Right lobe of liver (tissue), 6 donors: ENCODE data around the gene GALNT16. TPM values are rescaled to one million over a fixed set of nuclear protein-coding genes. Genes with fewer than 3 reads are reported as not detected.

Experiments used
- ATAC-seq, 4 donors: fragments of 200-7000 bp; cut with Tn5 transposase; one replicate each; pipeline ENCODE4 v1.9.1; 2020; ENCODE audit warnings: mild to moderate bottlenecking in 4 of 4, moderate library complexity in 4 of 4
- DNase-seq, 3 donors: peaks; one replicate each; pipeline ENCODE4 v3.0.0-alpha.2; 2020
- H3K27ac ChIP-seq, 3 donors: fragments of 200-600 bp; one replicate each; pipeline ENCODE4 v1.8.0; 2022
- H3K27me3 ChIP-seq, 2 donors: fragments of 200-600 bp; one replicate each; pipeline ENCODE4 v1.8.0; 2022
- H3K36me3 ChIP-seq, 4 donors: fragments of 200-600 bp; sonication (generic) in 1 of 4; one replicate each; pipeline versions ENCODE4 v1.5.1 to v1.8.0; 2017 to 2022; ENCODE audit warnings: control low read depth in 1 of 4
- H3K4me1 ChIP-seq, 4 donors: fragments of 200-600 bp; sonication (generic) in 1 of 4; one replicate each; pipeline versions ENCODE4 v1.5.1 to v1.8.0; 2017 to 2022; ENCODE audit warnings: control low read depth in 1 of 4
- H3K4me3 ChIP-seq, 3 donors: fragments of 200-600 bp; one replicate each; pipeline ENCODE4 v1.8.0; 2022
- H3K9me3 ChIP-seq, 4 donors: fragments of 200-600 bp; sonication (generic) in 1 of 4; one replicate each; pipeline versions ENCODE4 v1.5.1 to v1.8.0; 2017 to 2022; ENCODE audit warnings: control low read depth in 1 of 4
- CTCF ChIP-seq, 4 donors: fragments of 200-600 bp in 3 of 4; fragments of 450-650 bp in 1 of 4; IDR thresholded peaks; one replicate each; pipeline versions ENCODE4 v1.5.1 to v1.8.0; 2016 to 2022; ENCODE audit warnings: antibody characterized with exemption in 4 of 4, mild to moderate bottlenecking in 2 of 4
- POLR2A ChIP-seq: fragments of 450-650 bp; IDR thresholded peaks from one replicate; pipeline ENCODE4 v1.6.1; 2017; ENCODE audit warnings: antibody characterized with exemption, mild to moderate bottlenecking
- WGBS: methylation state at CpG from one replicate; pipeline ENCODE4 v1.1.6; 2018; ENCODE audit warnings: low coverage, low lambda C conversion rate; ENCODE audit not compliant: insufficient coverage; ENCODE audit errors: missing lambda C conversion rate; 5-methylcytosine and 5-hydroxymethylcytosine counted together
- intact Hi-C, 2 donors: fragments of 100-400 bp; cut with DNase I; formaldehyde crosslinking; loops; one replicate each; pipeline versions ENCODE4 v1.11.2 to v1.14.1; 2022
- total RNA-seq, 6 experiments: library from RNA; depleted of rRNA in 2 of 6; stranded (reverse); fragments of >200 nt in 2 of 6; fragmentation: NEBNext Ultra II Directional in 3 of 6; extraction: Animal tissue kit (Norgen Biotek cat#: 25700) in 3 of 6; gene quantifications; one replicate each; pipeline versions ENCODE4 v1.1.0 to v1.2.4, GENCODE V29; 2016 to 2023
- donor health status: DM: no; HTN: yes; CAD: no.
- donor health status: DM: no; HTN: no; CAD: no.
- donor health status: DM: no; HTN: no; CAD: no.
- donor health status: DM: no; HTN: yes; CAD: no.
- donor health status: DM: no; HTN: yes; CAD: no.

The GALNT16 gene
- total RNA-seq, 6 experiments from 2014 or later = 0.37 to 1.7 (median 0.94) TPM

DNA sequence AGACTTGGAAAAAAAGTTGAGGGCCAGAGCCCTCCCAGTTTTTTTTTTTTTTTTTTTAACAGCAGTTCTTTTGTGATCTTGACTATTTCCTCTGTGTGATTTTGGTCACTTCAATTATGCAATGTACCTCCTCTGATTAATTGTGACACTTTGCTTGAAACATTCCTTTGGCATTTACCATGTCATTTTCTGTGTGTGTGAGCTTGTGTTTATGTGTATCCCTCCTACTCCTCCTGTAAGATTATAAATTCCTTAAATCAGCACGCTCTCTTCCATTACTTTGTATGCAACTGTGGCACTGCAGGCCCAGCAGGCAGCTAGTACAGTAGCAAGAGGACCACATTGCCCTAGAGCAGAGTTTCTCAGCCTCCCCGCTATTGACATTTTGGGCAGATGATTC is 33.2 kb upstream of the GALNT16 start:
- H3K27ac ChIP-seq = no peak overlapping the region
- H3K27me3 ChIP-seq = no peaks in the 10 kb centered on the region
- peaks cover 0 to 5% (median 0%) of the 10 kb centered on the region in 4 donors for H3K36me3 ChIP-seq
- TF ChIP-seq CTCF (IDR thresholded peaks at IDR 0.05) (no peak), POLR2A (no peak)
- 90% methylated on average over 2 of the region's 2 CpGs for WGBS
- intact Hi-C loops = no loop called here
- no peak for DNase-seq
- no peaks in the 10 kb centered on the region for H3K4me1 ChIP-seq
- ATAC-seq = no peak
- no peaks in the 10 kb centered on the region for H3K9me3 ChIP-seq
- no peak overlapping the region for H3K4me3 ChIP-seq

DNA sequence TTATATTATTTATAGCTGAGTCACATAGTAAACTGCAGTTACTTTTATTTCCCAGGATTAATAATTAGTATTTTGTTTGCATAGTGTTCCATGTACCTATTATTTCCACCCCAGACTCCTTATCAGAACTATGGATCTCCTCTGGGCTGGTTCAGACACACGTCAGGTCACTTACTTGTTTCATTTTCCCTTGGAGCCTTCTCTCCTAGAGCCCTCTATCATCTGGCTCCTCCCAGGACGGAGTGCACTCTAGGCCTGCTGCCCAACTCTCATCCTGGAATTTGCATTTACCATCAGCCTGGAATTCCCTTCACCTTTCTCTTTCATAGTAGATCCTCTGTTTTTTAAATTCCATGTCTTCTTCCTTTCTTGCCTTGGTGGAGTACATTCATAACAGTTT is 28.5 kb upstream of the GALNT16 start:
- peaks cover 0 to 18% (median 0%) of the 10 kb centered on the region in 4 donors for H3K36me3 ChIP-seq

DNA sequence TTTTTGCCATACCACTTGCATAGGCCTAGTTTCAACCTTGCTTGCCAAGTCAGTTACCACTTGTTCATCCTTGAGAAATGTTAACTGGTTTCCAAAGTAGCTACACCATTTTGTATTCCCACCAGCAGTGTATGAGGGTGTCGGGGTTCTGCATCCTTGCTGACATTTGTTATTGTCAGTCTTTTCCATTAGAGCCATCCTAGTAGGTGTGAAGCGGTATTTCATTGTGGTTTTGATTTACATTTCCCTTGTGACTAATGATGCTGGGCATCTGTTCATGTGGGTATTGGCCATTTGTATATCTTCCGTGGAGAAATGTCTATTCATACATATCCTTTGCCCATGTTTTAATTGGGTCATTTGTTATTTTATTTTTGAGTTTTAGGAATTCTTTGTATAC is 27.6 kb upstream of the GALNT16 start:
- no peak for DNase-seq
- peaks cover 0 to 27% (median 0%) of the 10 kb centered on the region in 4 donors for H3K36me3 ChIP-seq
- H3K9me3 ChIP-seq = no peaks in the 10 kb centered on the region
- H3K4me3 ChIP-seq = no peak overlapping the region
- H3K4me1 ChIP-seq = no peaks in the 10 kb centered on the region
- no peak for ATAC-seq
- TF ChIP-seq POLR2A (no peak), CTCF (IDR thresholded peaks at IDR 0.05) (no peak)
- H3K27me3 ChIP-seq = no peaks in the 10 kb centered on the region
- intact Hi-C loops = no loop called here
- no peak overlapping the region for H3K27ac ChIP-seq
- WGBS = 100% methylated on average over 2 of the region's 3 CpGs

More for the DNA sequence above, 28.5 kb upstream of the GALNT16 start:
- Histone ChIP-seq H3K4me1 (no peaks in the 10 kb centered on the region), H3K27ac (no peak overlapping the region), H3K27me3 (no peaks in the 10 kb centered on the region), H3K9me3 (no peaks in the 10 kb centered on the region), H3K4me3 (no peak overlapping the region)
- DNase-seq (no peak), ATAC-seq (peak; percentile 61 to 96 (median 80))
- intact Hi-C loops = no loop called here
- WGBS = 57% methylated on average over 2 of the region's 2 CpGs
- TF ChIP-seq POLR2A (no peak), CTCF (IDR thresholded peaks at IDR 0.05) (no peak)

- no peak overlapping the region for H3K4me3 ChIP-seq
- no peaks in the 10 kb centered on the region for H3K4me1 ChIP-seq
- DNase-seq = no peak
- H3K36me3 ChIP-seq = peaks cover 0 to 36% (median 5%) of the 10 kb centered on the region in 4 donors
- no peak overlapping the region for H3K27ac ChIP-seq
- no peak for ATAC-seq
- intact Hi-C loops = no loop called here
- TF ChIP-seq POLR2A (no peak), CTCF (IDR thresholded peaks at IDR 0.05) (no peak)
- no peaks in the 10 kb centered on the region for H3K27me3 ChIP-seq
- H3K9me3 ChIP-seq = no peaks in the 10 kb centered on the region
Measured at GRCh38 chr14:69234106-69234505, 25.9 kb upstream of the GALNT16 start.

DNA sequence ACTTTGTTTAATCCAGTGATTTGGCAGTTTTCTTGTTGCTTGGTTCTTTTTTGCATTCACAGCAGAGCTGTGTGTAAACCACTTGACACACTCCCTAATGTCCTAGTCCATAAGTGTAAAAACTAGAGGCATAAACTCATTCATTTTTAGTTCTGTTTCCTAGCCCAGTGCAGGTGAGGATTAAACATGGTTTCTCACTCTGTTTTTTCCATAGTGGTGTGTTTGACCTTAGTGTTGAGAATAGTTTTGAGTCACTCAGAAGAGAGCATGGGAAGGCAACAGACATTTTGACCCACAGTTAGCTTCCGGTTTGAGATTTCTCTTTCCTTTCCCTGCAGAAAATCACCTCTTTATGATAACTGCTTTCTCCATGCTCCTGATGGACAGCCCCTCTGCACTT is 24.2 kb upstream of the GALNT16 start:
- DNase-seq = no peak
- no peaks in the 10 kb centered on the region for H3K9me3 ChIP-seq
- H3K36me3 ChIP-seq = peaks cover 0 to 32% (median 5%) of the 10 kb centered on the region in 4 donors
- 88% methylated on average over 1 of the region's 1 CpG for WGBS
- H3K27me3 ChIP-seq = no peaks in the 10 kb centered on the region
- ATAC-seq = no peak
- TF ChIP-seq CTCF (IDR thresholded peaks at IDR 0.05) (no peak), POLR2A (no peak)
- H3K4me3 ChIP-seq = no peak overlapping the region
- no peak overlapping the region for H3K27ac ChIP-seq
- H3K4me1 ChIP-seq = no peaks in the 10 kb centered on the region
- intact Hi-C loops = no loop called here
